GM18508 (cell line): ENCODE data around the gene TMEM185B.

Experiments
- ATAC-seq: cut with Tn5 transposase; IDR thresholded peaks from one replicate; pipeline ENCODE4 v1.9.1; 2021; ENCODE audit warnings: moderate number of reproducible peaks; ENCODE audit not compliant: insufficient read depth, unreplicated experiment

The TMEM185B gene

GRCh38 chr2:120174963-120175581 lies 48.1 kb downstream of the TMEM185B start:
- ATAC-seq, result no peak
